ENCODE data around the gene KLRD1.
"Not testable (repeated sequence)": the region's sequence is repeated elsewhere in the genome, so short reads cannot be mapped to it uniquely, and the experiment has no call there.

KLRD1 gene

GRCh38 chr12:10368206-10369171 is 60.8 kb downstream of the KLRD1 start:
- Mint-ChIP-seq H3K4me3 (no peak overlapping the region), H3K27me3 (ENCODE audit: low read depth) (peaks cover 11% of the 10 kb centered on the region), H3K4me1 (ENCODE audit: low read depth) (peaks cover 9% of the 10 kb centered on the region), H3K9me3 (peaks cover 4% of the 10 kb centered on the region), H3K27ac (no peak overlapping the region), H3K36me3 (ENCODE audit: low read depth) (no peaks in the 10 kb centered on the region)
- no peak for DNase-seq (ENCODE audit: low spot score)

- Mint-ChIP-seq H3K27ac (no peak overlapping the region), H3K9me3 (peaks cover 4% of the 10 kb centered on the region), H3K4me3 (no peak overlapping the region), H3K4me1 (ENCODE audit: low read depth) (peaks cover 10% of the 10 kb centered on the region), H3K27me3 (ENCODE audit: low read depth) (peaks cover 16% of the 10 kb centered on the region), H3K36me3 (ENCODE audit: low read depth) (no peaks in the 10 kb centered on the region)
- no peak for DNase-seq (ENCODE audit: low spot score)
Measured at GRCh38 chr12:10369557-10370415, 62.1 kb downstream of the KLRD1 start.

- H3K9me3 Mint-ChIP-seq; H3K4me3 Mint-ChIP-seq; H3K36me3 Mint-ChIP-seq (ENCODE audit: low read depth); H3K27ac Mint-ChIP-seq; DNase-seq (ENCODE audit: low spot score): not testable (repeated sequence)
- Mint-ChIP-seq H3K4me1 (ENCODE audit: low read depth) (peaks cover 10% of the 10 kb centered on the region), H3K27me3 (ENCODE audit: low read depth) (peaks cover 18% of the 10 kb centered on the region)
Measured at GRCh38 chr12:10371893-10372535, 64.3 kb downstream of the KLRD1 start.

- H3K27me3 Mint-ChIP-seq (ENCODE audit: low read depth) = peaks cover 18% of the 10 kb centered on the region
- H3K9me3 Mint-ChIP-seq = peaks cover 4% of the 10 kb centered on the region
- no peak overlapping the region for H3K4me3 Mint-ChIP-seq
- no peak for DNase-seq (ENCODE audit: low spot score)
- no peaks in the 10 kb centered on the region for H3K36me3 Mint-ChIP-seq (ENCODE audit: low read depth)
- no peak overlapping the region for H3K27ac Mint-ChIP-seq
- peaks cover 10% of the 10 kb centered on the region for H3K4me1 Mint-ChIP-seq (ENCODE audit: low read depth)
Measured at GRCh38 chr12:10372559-10372958, 64.9 kb downstream of the KLRD1 start.

GRCh38 chr12:10374624-10375018 is 67.0 kb downstream of the KLRD1 start:
- Mint-ChIP-seq H3K9me3 (no peaks in the 10 kb centered on the region), H3K4me3 (no peak overlapping the region), H3K4me1 (ENCODE audit: low read depth) (peaks cover 8% of the 10 kb centered on the region), H3K27ac (no peak overlapping the region), H3K36me3 (ENCODE audit: low read depth) (no peaks in the 10 kb centered on the region), H3K27me3 (ENCODE audit: low read depth) (peaks cover 12% of the 10 kb centered on the region)
- no peak for DNase-seq (ENCODE audit: low spot score)

GRCh38 chr12:10378737-10379136 is 71.1 kb downstream of the KLRD1 start:
- DNase-seq (ENCODE audit: low spot score); H3K9me3 Mint-ChIP-seq; H3K4me3 Mint-ChIP-seq; H3K36me3 Mint-ChIP-seq (ENCODE audit: low read depth); H3K4me1 Mint-ChIP-seq (ENCODE audit: low read depth); H3K27ac Mint-ChIP-seq: not testable (repeated sequence)
- H3K27me3 Mint-ChIP-seq (ENCODE audit: low read depth) = peaks cover 17% of the 10 kb centered on the region
